RWPE1 (cell line): ENCODE results near the gene TFCP2.
A peak's percentile ranks its signal among the peaks of the same experiment; 100 is the strongest.

Source experiments
- CTCF ChIA-PET: fragments of 350-600 bp; sonication (Branson Sonifier 250); formaldehyde crosslinking; extraction: SDS; loops from one replicate; lab custom pipeline; 2021; lab: Yijun Ruan, JAX
- POLR2A ChIA-PET: fragments of 400-600 bp; formaldehyde crosslinking; extraction: SDS; loops from one replicate; lab custom pipeline; 2020; ENCODE audit warnings: antibody characterized with exemption; ENCODE audit not compliant: low non-redundant PET; lab: Yijun Ruan, JAX
- DNase-seq: peaks from one replicate; pipeline ENCODE4 v3.0.0; 2012; ENCODE audit warnings: low spot score
- H3K27ac ChIP-seq: fragments of 450-650 bp; 2 replicates; pipeline ENCODE4 v1.5.1; 2017
- TF ChIP-seq, protein P1 (sequence below): fragments of 450-650 bp; conservative IDR thresholded peaks from 2 replicates; pipeline ENCODE4 v1.5.1; 2017; ENCODE audit warnings: low read depth, mild to moderate bottlenecking

TFCP2 gene

DNA sequence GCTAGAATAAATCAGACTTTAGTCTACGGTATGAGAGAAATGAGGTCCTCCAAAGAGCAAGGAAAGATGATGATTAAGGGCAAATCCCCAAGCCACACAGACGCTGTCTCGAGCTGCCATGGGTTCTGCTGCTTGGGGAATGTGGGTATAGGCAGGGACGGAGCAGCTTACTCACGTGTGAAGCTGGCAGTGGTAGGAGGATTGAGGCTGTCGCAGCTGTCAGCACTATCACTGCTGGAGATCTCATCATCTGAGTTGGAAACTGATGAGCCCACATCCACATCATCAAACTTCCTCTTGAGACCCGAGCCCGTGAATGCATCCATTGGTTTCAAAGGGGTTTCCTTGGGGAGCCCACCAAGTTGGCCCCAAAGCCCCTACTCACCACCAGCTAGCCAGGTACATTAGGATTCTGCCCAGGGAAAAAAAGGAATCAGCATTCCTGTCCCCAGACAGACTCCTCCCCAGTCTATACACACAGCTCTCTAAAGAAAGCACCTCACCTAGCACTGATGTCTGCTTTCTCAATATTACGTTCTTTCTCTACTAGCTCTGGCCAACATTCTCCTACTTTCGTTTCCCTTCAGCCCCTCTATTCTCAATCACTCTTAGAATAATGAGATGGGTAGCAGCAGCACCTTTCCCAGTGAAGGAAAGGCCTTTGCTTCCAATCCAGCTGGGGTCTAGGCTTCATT is 96.6 kb downstream of the TFCP2 start:
- no peak overlapping the region for H3K27ac ChIP-seq
- ChIA-PET CTCF (no interaction called here), POLR2A (interaction anchor here (1.0 kb wide), 1 partner anchor 10 kb away, joined by 9 read pairs; no protein-coding TSS in a partner anchor)
- no peak for DNase-seq
- TF ChIP-seq, protein P1, sequence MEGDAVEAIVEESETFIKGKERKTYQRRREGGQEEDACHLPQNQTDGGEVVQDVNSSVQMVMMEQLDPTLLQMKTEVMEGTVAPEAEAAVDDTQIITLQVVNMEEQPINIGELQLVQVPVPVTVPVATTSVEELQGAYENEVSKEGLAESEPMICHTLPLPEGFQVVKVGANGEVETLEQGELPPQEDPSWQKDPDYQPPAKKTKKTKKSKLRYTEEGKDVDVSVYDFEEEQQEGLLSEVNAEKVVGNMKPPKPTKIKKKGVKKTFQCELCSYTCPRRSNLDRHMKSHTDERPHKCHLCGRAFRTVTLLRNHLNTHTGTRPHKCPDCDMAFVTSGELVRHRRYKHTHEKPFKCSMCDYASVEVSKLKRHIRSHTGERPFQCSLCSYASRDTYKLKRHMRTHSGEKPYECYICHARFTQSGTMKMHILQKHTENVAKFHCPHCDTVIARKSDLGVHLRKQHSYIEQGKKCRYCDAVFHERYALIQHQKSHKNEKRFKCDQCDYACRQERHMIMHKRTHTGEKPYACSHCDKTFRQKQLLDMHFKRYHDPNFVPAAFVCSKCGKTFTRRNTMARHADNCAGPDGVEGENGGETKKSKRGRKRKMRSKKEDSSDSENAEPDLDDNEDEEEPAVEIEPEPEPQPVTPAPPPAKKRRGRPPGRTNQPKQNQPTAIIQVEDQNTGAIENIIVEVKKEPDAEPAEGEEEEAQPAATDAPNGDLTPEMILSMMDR = no peak

DNA sequence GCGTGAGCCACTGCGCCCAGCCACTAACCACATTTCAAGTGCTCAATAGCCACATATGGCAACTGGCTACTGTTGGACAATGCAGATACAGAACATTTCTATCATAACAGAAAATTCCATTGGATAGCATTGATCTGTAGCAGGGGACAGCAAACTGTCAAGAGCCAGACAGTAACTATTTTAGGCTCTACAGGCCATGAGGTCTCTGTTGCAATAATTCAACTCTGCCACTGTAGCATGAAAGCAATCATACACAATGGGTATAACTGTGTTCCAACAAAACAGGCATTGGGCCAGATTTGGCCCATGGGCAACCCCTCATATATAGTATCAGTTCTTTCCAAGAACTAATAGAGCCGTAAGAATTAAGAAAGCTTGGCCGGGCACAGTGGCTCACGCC is 97.5 kb downstream of the TFCP2 start:
- TF ChIP-seq, protein P1 = no peak
- CTCF ChIA-PET = no interaction called here
- no peak overlapping the region for H3K27ac ChIP-seq
- POLR2A ChIA-PET = interaction anchor here (1.0 kb wide), 1 partner anchor 9 kb away, joined by 9 read pairs; no protein-coding TSS in a partner anchor
- no peak for DNase-seq

DNA sequence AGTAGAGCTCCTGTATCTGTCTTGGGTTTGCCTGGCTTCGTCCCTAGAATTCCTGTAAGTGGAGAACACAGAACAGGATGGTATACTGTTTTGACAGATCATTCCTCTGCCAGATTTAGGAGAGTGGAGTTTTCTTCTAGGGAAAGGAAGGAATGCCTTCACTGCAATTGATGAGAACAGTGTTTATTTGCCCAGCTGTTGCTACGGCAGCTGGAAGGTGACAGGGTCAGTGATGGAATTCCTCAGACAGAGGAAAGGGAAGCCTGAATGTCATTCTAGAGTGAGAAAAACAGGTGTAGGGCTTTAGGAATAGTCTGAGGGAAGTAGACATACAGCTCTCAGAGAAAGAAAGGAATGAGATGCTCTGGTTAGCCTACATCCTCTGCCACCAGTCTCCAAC is 101.3 kb downstream of the TFCP2 start:
- TF ChIP-seq, protein P1 = no peak
- ChIA-PET POLR2A (no interaction called here), CTCF (interaction anchor here (0.5 kb wide), 1 partner anchor 987 kb away, joined by 3 read pairs; the partner anchor contains the start of gene SMARCD1)
- no peak overlapping the region for H3K27ac ChIP-seq
- DNase-seq = no peak

DNA sequence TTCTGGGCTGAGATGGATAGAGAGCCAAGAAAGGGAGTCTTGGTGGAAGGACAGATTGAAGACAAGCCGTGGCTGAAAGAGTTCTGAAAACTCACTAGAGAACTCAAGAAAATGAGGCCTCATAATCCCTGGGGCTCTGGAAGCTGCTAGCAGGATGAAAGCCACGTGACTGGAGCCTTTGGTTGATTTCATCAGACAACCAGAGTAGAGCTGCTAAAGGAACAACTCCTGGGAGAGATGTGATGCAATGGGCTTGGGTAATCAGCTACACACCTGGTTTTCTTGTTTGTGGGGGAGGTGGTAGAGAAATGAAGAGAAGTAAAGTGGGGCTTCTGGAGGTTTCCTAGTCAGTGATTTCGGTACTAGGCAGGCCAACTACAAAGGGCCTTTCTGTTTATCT is 102.9 kb downstream of the TFCP2 start:
- peak overlapping the region; percentile 82 for H3K27ac ChIP-seq
- ChIA-PET POLR2A (interaction anchor here (0.6 to 1.0 kb wide), 2 partner anchors 13 to 308 kb away, joined by 3 read pairs; partner anchors contain the start of gene CSRNP2), CTCF (no interaction called here)
- DNase-seq = peak; percentile 74
- TF ChIP-seq, protein P1 = no peak

DNA sequence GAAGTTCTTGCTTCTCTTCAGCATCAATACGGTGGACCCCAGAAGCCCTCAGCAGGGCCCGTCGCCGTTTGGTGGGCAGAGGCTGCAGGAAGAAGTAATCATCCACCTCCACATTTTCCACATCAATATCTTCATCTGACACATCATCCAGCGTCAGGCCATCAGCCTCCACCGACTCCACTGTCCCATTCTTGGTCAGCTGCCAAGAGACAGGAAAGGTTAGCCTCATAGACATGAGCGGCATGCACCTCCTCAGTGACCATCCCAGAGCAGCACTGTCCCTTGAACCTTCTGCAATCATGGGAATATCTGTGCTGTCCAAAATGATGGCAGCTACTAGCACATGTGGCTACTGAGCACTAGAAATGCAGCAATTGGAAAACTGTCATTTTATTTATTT is 105.2 kb downstream of the TFCP2 start:
- no peak for DNase-seq
- TF ChIP-seq, protein P1 = no peak
- ChIA-PET POLR2A (no interaction called here), CTCF (no interaction called here)
- H3K27ac ChIP-seq = peak overlapping the region; percentile 12; the same call in 1 of the 2 replicates

DNA sequence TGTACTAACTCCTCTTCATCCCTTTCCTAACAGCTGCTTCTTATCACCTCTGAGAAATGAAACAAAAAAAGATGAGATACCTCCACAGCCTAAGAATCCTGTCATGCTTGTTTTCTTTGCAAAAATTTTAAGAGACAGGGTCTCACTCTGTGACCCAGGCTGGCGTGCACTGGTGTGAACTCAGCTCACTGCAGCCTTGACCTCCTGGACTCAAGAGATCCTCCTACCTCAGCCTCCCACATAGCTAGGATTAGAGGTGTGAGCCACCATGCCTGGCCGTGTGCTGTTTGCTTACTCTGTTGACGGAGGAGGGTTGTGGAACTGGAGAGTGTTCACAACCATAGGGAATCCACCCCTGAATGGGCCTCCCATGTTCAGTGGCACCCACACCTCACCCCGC is 105.7 kb downstream of the TFCP2 start:
- ChIA-PET CTCF (interaction anchor here (0.6 kb wide), 1 partner anchor 70 kb away, joined by 3 read pairs; no protein-coding TSS in a partner anchor), POLR2A (interaction anchor here (0.7 kb wide), 1 partner anchor 16 kb away, joined by 3 read pairs; the partner anchor contains the start of gene CSRNP2)
- no peak for DNase-seq
- peak overlapping the region; percentile 30; the same call in 1 of the 2 replicates for H3K27ac ChIP-seq
- TF ChIP-seq, protein P1 = no peak
